Measurements from ENCODE around the gene TCF7.
A peak's percentile ranks its signal among the peaks of the same experiment; 100 is the strongest.

Gene TCF7

DNA sequence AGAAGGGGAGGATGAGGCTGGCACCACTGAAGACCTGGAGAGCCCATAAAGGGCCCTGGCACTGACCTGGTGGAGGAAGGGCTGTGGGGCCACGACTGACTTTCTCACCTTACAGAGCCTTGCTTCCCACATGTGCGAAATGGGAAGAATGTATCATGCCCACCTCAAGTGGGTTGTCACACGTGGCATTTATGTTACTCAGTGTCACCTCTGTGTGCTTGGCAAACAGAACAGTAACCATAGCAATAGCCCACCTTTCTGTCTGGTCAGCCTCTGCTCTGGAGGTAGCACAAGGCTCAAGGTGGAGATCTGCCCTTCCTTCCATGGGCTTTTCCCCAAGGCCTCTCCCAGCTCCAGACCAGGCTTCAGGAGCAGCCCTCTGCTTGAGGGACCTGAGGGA is 16.7 kb downstream of the TCF7 start:
- no peak for DNase-seq (ENCODE audit: low read depth)

- DNase-seq (ENCODE audit: low read depth) = no peak
These were observed 17.3 kb downstream of the TCF7 start for GRCh38 chr5:134131578-134132350.

DNA sequence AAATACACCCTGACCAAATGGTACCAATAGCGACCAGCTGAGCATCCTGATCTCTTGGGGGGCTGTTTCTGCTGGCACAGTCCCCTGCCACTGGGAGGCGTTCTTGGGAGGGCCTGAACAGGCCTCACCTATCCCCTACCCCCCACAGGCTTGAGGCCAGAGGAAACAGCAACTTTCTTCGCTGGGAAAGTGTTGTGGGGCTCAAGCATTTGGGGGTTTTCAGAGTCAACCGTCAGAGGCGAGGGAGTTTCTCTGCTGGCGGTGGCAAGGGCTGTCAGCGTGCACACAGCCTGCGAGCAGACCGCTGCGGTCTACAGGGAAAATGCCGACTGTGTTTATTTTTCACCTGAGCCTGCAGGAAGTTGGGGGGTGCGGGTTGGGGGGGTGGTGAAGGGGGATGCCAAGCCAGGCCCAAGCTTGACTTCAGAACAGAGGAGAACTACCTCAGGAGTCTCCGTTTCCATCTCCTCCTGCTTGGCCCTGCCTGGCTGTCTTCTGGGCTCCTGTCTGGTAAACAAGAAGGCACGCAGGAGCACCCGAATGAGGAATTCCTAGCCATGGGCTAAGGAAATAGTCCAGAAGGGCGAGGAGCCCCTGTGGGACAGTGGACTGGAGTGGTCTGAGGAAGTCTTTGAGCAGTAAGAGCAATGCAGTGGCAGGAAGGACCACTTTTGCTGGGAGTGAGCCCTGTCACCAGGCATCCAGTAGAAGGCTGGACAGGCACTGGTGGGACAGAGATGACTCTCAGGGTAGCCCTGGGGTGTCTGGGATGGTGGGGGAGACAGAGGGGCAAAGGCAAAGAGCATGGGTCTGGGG is 18.1 kb downstream of the TCF7 start:
- DNase-seq (ENCODE audit: low read depth) = peak; percentile 62

- DNase-seq (ENCODE audit: low read depth) = no peak
These were observed 18.9 kb downstream of the TCF7 start for GRCh38 chr5:134133188-134133994.

GRCh38 chr5:134133995-134134541 is 19.6 kb downstream of the TCF7 start:
- no peak for DNase-seq (ENCODE audit: low read depth)

GRCh38 chr5:134135091-134135655 is 20.7 kb downstream of the TCF7 start:
- no peak for DNase-seq (ENCODE audit: low read depth)

DNA sequence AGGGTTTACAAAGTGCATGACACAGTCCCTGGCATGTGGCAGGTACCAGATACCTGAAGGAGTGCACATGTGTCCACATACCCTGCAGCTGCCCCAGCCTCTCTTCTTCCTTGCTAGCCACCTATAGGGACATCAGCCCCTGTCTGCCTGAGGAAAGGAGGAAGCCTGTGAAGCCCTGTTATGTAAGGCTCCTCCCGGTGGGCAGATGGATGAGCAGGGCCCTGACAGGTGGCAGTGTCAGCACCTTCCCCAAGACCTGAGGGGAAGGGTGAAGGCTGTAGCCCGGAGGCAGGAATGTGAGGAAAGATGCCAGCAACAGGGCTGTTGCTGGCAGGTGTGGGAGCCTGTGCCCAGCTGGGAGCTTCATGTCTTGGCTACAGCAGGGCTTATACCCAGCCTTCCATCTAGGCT is 21.7 kb downstream of the TCF7 start:
- DNase-seq (ENCODE audit: low read depth) = no peak

GRCh38 chr5:134136771-134137170 is 22.3 kb downstream of the TCF7 start:
- no peak for DNase-seq (ENCODE audit: low read depth)

- DNase-seq (ENCODE audit: low read depth) = peak; percentile 72
These were observed 24.2 kb downstream of the TCF7 start for GRCh38 chr5:134138416-134139376.

DNA sequence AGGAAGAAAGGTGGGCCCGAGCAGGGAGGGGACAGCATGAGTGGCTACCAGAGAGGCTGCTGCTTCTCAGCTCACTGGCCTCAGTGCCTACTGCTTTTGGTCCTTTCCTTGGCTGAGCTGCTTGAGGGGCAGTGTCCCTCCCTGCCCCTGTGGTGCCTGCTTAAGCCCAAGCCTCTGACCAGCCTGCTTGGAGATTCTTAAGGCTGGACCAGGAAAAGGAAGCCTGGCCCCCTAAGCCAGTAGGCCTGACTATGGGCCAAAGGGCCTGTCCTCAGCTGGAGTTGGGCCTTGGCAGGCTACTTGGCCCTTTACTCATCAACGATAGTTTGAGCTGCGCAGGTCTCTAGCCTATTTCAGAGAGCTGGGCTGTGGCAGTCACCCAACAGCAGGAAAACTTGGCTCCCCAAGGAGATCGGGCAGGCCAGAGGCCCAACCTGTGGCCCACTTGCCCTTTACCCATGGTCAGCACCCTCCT is 24.9 kb downstream of the TCF7 start:
- no peak for DNase-seq (ENCODE audit: low read depth)

GRCh38 chr5:134139891-134140469 is 25.5 kb downstream of the TCF7 start:
- DNase-seq (ENCODE audit: low read depth) = no peak

GRCh38 chr5:134140530-134141201 is 26.2 kb downstream of the TCF7 start:
- DNase-seq (ENCODE audit: low read depth) = no peak

DNA sequence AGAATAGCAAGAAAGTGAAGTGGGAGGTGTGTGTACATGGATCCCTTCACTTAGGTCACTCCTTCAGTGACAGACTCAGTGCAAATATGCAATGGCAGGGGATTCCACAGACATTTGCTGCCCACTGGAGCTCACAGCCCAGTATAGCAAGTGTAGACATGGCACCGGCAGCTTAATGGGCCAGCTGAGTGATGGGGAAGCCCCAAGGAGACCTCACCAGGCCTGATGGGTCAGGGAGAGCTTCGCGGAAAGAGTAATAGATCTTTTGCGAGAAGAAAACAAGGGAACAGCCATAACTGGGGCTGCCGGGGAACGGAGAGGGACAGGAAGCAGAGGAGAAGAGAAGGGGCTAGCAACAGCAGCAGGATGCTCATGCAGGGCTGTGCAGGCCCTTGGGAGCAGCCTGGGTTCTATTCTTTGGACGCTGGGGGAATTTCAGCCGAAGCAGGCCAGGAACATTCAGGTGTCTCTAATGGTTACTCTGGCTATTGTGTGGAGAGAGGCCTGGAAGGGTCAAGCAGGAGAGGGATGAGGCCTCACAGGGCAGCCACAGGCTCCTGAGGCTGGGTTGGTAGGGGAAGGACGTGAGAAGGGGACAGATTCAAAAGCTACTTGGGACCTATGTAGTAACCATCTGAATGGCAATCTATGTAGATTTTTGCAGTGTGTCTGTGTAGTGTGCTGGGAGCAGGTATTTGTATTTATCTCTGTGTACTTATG is 27.0 kb downstream of the TCF7 start:
- no peak for DNase-seq (ENCODE audit: low read depth)

DNA sequence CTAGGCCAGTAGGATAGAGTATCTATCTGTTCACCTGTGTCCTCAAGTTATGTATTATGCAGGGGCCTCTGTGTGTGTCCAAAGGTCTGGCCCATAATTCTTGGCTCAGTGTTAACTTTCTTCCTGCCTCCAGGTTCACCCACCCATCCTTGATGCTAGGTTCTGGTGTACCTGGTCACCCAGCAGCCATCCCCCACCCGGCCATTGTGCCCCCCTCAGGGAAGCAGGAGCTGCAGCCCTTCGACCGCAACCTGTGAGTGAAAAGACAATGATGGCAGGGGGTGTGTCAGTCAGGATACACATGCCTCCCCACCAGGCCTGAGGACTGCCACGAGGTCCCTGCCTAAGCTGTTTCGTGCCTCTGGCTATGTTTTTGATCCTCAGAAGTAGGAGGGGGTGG is 27.6 kb downstream of the TCF7 start:
- DNase-seq (ENCODE audit: low read depth) = no peak

DNA sequence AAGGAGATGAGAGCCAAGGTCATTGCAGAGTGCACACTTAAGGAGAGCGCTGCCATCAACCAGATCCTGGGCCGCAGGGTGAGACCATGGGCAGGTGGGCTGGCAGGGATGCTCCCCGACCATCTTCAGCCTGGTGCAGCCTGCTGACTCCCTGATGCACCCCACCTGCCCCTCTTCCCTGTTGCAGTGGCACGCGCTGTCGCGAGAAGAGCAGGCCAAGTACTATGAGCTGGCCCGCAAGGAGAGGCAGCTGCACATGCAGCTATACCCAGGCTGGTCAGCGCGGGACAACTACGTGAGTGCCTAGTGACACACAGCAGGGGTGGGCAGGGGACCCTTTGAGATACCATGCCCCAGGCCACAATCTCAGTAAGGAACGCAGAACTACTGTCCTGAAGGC is 28.3 kb downstream of the TCF7 start:
- no peak for DNase-seq (ENCODE audit: low read depth)

DNA sequence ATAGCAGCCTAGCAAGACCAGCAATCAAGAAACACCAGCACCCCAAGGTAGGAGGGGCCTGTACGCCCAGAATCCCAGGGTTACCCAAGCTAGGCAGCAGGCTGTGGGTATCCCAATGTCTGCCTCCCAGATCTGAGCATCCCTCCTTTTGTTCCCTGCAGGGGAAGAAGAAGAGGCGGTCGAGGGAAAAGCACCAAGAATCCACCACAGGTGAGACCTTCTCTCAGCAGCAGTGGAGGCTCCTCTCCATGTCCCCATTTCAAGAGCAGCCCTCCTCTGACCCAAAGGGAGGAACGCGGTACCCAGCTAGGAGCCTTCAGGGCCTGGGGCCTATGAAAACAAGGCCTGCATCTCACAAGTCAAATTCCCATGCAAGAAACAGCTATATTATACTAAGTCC is 28.9 kb downstream of the TCF7 start:
- no peak for DNase-seq (ENCODE audit: low read depth)

DNA sequence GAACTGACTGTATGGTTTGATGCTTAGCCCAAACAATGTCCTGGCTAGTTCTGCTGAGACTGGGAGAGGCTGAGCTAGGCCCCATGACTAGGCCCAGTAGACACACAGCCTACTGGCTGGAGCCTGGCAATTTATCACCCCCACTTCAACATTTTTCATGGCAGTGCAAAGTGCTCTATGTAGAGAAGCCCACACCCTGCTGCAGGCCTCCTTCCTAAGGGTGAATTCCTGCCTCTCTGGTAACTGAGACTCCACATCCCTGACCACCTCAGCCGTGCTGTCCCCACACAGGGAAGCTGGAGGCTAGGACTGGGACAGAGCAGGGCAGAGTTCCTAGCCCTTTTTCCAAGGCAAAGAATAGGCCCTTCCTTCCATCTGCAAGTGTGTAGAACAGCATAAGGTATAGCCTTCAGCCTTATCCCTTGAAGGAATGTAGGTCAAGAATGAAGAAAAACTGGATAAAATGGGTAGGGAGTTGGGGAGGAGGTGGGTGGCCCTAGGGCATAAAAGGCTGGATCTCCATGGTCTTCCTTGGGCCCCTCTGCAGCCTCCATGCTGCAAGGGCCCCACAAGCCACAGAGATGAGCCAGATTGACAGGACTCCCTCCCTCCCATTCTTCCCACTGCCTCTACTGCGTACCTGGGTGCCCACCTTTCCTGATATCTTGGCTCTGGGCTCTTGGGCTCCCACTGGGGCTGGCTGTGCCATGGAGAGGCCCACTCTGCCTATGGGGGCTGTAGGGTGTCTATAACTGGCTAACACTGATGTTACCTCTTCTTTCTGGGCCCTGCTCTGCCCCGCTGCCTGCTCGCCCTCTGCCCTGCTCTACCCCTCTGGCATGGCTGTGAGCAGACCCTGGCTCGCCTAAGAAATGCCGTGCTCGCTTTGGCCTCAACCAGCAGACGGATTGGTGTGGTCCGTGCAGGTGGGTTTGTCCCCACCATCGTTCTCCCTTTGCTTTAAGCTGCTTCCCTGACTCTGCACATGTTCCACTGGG is 29.8 kb downstream of the TCF7 start:
- no peak for DNase-seq (ENCODE audit: low read depth)

All from activated T-cell treated with anti-CD3 and anti-CD28 coated beads for 48 hours (primary cell).